Globus pallidus (tissue), 1 donor: Measurements from ENCODE around the gene PTPRN2.
"Not testable (repeated sequence)": the region's sequence is repeated elsewhere in the genome, so short reads cannot be mapped to it uniquely, and the experiment has no call there.

ENCODE experiments used
- DNase-seq: peaks from one replicate; pipeline ENCODE4 v3.0.0-alpha.2; 2015; ENCODE audit warnings: low spot score

PTPRN2 gene

DNA sequence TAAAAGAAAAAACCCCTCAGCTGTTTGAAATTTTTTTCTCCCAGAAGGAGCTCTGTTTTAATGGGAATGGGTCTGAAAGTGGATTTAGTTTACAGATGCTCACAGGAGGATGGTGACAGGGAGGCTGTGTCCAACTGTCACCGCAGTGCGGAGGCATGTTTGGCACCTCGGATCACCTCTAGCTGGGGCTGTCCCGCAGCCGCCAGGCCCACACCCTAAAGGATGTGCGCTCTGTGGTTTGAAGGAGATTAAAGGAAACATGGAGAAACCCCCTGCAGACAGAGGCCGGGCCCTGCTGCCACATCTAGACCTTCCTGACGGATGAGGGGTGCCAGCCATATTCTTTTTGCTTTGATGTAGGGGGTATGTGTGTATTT, 1090.3 kb downstream of the PTPRN2 start:
- no peak for DNase-seq

DNA sequence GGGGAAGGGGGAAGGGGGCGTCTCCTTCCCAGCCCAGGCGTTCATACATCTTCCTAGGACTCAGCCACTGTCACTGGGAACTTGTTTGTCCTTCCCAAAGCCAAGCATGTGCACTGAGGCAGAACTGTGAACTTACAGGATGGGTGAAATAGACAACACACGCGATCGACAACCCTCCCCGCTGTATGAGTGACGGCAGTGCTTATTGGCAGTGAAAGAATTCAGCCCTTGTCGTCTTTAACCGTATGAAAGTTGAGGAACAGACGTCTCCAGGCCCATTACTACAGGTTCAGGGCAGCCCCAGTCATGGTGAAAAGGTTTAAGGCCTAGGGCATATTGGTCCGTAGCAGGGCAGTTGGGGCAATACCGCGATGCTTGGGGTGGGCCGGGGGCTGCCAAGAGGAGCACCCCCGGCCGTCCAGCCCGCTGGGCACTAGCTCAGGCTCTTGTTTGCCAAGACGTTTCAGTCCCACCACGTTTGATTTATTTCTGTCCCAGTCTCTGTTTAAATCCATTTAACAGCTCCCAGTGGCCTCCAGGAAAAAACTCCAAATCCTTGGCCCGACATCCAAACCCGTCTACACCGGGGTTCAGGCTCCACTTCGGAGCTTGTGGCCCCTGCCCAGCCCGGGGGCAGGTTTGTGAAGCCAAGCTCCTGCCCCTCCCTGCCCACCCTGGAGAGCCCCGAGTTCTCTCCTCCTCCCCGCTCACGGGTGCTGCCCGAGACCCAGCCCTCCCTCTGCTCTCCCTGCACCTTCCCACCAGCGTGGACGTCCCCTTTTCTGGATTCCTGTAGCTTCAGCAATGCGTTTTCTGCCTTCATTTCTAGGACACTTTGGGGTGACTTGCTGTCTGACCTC, 1091.0 kb downstream of the PTPRN2 start:
- no peak for DNase-seq

DNA sequence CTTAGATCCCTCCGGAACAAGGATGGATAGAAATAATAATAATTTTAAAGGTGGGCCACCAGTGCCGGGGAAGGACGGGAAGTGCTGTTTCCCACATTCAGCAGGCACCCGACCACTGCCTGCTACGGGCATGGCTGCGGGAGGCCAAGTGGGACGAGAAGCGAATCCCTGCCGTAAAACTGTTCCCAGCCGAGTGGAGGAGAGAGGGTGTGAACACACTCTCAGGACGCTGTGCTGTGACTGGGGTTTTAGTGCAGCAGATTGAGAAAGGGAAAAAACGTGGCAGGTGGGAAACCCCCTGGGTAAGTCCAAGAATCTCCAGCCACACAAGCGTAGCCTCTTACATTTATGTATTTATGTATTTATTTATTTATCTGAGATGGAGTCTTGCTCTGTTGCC, 1092.0 kb downstream of the PTPRN2 start:
- DNase-seq: no peak

DNA sequence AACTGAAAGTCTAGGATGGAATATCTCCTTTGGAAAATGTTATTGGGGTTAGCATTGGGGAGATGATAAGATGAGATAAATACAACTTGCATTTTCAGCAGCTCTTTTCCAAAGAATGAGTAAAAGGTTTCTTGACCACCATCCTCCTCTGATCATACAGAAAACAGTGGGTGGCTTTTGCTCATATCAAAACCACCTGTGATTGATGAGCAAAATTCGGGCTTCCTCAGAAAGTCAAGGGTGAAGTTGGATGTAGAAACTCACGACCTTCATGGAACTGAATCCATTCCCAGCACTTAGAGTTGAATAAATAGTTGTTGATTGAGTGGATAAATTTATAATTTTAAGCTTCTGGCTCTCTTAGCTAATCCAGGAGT, 1092.5 kb downstream of the PTPRN2 start:
- no peak for DNase-seq

DNA sequence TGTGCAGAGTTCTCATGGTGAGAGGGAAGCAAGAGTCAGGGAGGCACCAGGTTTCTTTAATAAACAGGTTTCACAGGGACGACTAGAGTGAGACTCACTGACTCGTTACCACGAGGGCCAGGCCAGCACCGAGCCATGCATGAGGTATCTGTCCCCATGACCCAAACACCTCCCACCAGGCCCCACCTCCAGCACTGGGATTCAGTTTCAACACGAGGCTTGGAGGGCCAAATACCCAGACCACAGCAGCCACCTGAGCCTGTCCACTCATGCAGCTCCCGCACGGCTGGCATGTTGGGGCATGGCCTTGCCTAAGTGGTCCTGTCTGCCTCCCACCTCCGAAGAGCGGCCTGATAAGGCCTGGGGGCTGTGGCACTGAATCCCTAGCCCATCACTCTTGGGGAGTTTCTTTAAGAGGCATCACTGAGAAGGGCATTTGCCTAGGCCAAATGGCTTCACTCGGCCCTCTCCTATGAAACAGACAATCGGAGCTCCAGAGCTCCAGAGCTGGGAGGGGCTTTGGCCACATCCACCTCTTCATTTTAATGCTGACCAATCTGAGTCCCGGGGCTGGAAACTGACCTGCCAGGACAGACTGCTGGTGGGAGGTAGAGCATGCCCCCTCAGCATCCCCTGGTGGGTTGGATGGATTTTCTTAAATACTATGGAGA, 1093.0 kb downstream of the PTPRN2 start:
- DNase-seq: no peak

DNA sequence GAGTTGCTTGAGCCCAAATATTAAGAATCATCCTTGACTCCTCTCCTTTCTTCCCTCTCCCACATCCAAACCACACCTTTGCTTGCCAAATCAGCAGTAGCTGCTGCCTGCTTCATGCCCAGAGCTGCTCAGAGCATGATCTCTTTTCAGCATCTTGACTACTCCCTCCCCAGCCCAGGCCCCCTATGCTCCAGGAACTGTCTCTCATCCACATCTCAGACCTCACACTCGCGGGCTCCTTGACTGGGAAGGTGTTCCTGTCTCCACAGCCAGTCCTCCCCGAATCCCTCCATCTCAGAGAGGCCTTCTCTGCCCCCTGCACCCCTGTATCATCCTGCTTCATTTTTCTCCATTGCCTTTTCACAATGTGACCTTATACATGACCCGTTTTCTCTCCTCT, 1093.8 kb downstream of the PTPRN2 start:
- DNase-seq: no peak

DNA sequence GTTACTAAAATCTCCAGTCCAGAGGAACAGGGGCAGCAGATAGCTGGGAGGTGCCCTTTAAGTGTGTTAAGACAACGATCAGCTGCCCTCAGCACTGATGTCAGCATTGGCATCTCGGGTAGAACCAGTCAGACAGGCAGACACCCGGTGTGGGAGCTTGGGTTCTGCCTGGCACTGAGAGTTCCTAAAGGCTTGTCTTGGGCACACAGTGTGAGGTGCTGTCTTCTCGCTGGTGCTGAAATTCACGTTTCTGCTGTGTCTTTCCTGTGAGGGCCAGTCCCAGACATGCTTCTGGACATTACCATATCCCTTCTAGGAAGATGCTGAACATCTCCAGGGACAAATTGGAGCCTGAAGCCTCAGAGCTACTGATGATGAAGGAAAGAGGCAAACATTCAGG, 1094.6 kb downstream of the PTPRN2 start:
- DNase-seq: no peak

DNA sequence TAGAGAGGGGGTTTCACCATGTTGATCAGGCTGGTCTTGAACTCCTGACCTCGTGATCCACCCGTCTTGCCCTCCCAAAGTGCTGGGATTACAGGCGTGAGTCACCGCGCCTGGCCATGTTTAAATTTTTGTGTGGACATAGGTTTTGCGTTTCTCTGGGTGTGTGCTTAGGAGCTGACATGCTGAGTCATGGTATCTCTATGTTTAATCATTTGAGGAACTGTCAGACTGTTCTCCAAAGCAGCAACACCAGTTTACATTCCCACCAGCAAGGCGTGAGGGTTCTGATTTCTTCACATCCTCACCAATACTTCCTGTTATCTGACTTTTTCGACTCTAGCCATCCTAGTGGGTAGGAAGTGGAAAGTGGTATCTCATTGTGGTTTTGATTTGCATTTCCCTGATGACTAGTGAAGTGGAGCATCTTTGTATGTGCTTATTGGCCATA, 1097.1 kb downstream of the PTPRN2 start:
- DNase-seq: peak; percentile 7

DNA sequence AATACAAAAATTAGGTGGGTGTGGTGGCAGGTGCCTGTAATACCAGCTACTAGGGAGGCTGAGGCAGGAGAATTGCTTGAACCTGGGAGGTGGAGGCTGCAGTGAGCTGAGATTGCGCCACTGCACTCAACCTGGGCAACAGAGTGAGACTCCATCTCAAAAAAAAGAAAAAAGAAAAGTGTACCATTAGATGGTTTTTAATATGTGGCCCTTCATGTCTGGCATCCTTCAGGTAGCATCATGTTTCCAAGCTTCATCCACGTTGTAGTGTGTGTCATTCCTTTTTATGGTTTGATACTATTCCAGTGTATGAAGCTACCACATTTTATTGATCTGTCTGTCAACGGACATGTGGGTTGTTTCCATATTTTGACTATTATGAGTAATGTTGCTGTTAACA, 1097.8 kb downstream of the PTPRN2 start:
- not testable (repeated sequence) for DNase-seq
